Natural killer cell (primary cell): Measurements from ENCODE around the gene HOXB1. TPM values are rescaled to one million over a fixed set of nuclear protein-coding genes. Genes with fewer than 3 reads are reported as not detected.

Experiments
- ATAC-seq, 3 donors: fragments of 150-1000 bp in 2 of 3; fragments of 200-7000 bp in 1 of 3; cut with Tn5 transposase; 1 replicate in 1 of 3; 2 replicates in 2 of 3; pipeline ENCODE4 v1.10.0; 2021; ENCODE audit warnings: mild to moderate bottlenecking in 2 of 3, moderate library complexity in 2 of 3
- DNase-seq, 2 donors: peaks; one replicate each; pipeline versions ENCODE4 v3.0.0 to v3.0.0-alpha.2; 2013 to 2021; ENCODE audit warnings: mixed read lengths in 1 of 2
- H3K27ac ChIP-seq: one replicate; pipeline ENCODE4 v1.5.1; 2013; ENCODE audit warnings: mild to moderate bottlenecking, low read length
- H3K27me3 ChIP-seq: one replicate; pipeline ENCODE4 v1.6.1; 2013; ENCODE audit warnings: low read length; ENCODE audit not compliant: control insufficient read depth, insufficient read depth
- H3K36me3 ChIP-seq: one replicate; pipeline ENCODE4 v1.6.1; 2013; ENCODE audit warnings: low read length; ENCODE audit not compliant: control insufficient read depth, insufficient read depth
- H3K4me1 ChIP-seq: one replicate; pipeline ENCODE4 v1.6.1; 2013; ENCODE audit warnings: low read length; ENCODE audit not compliant: control insufficient read depth, insufficient read depth
- H3K4me3 ChIP-seq: one replicate; pipeline ENCODE4 v1.5.1; 2013; ENCODE audit warnings: low read length
- H3K9me3 ChIP-seq: one replicate; pipeline ENCODE4 v1.6.1; 2013; ENCODE audit warnings: low read length; ENCODE audit not compliant: control insufficient read depth, insufficient read depth
- H3K27ac Mint-ChIP-seq, 2 donors: one replicate each; pipeline ENCODE4 v1.8.0; 2022; ENCODE audit warnings: mild to moderate bottlenecking in 2 of 2, mixed read lengths in 2 of 2, moderate library complexity in 1 of 2
- H3K27me3 Mint-ChIP-seq, 2 donors: one replicate each; pipeline ENCODE4 v1.8.0; 2022; ENCODE audit warnings: low read depth in 2 of 2, mixed read lengths in 2 of 2
- H3K36me3 Mint-ChIP-seq: one replicate; pipeline ENCODE4 v1.8.0; 2022; ENCODE audit warnings: mixed read lengths
- H3K4me1 Mint-ChIP-seq, 2 donors: one replicate each; pipeline ENCODE4 v1.8.0; 2022; ENCODE audit warnings: mixed read lengths in 2 of 2
- H3K4me3 Mint-ChIP-seq: one replicate; pipeline ENCODE4 v1.8.0; 2022; ENCODE audit warnings: mild to moderate bottlenecking, moderate library complexity, mixed read lengths
- H3K9me3 Mint-ChIP-seq, 2 donors: one replicate each; pipeline ENCODE4 v1.8.0; 2022; ENCODE audit warnings: mixed read lengths in 2 of 2
- CTCF ChIP-seq: fragments of 200-600 bp; IDR thresholded peaks from one replicate; pipeline ENCODE4 v1.8.0; 2022; ENCODE audit warnings: antibody characterized with exemption
- WGBS: methylation state at CpG from one replicate; pipeline ENCODE4 v1.1.7; 2013; ENCODE audit warnings: missing lambda C conversion rate; ENCODE audit not compliant: insufficient coverage; 5-methylcytosine and 5-hydroxymethylcytosine counted together
- intact Hi-C: fragments of 100-400 bp; cut with micrococcal nuclease; formaldehyde crosslinking; loops from one replicate; pipeline ENCODE4 v1.14.2; 2022
- total RNA-seq, 4 donors: library from RNA; stranded (reverse); fragments of 120-200 nt in 1 of 4; gene quantifications; one replicate each; pipeline versions ENCODE4 v1.2.3 to v1.2.4, GENCODE V29; 2013 to 2022

HOXB1 gene
- total RNA-seq, 3 donors from 2014 or later (not counting 1 experiment from before 2014, with no cell fraction given): not detected

DNA sequence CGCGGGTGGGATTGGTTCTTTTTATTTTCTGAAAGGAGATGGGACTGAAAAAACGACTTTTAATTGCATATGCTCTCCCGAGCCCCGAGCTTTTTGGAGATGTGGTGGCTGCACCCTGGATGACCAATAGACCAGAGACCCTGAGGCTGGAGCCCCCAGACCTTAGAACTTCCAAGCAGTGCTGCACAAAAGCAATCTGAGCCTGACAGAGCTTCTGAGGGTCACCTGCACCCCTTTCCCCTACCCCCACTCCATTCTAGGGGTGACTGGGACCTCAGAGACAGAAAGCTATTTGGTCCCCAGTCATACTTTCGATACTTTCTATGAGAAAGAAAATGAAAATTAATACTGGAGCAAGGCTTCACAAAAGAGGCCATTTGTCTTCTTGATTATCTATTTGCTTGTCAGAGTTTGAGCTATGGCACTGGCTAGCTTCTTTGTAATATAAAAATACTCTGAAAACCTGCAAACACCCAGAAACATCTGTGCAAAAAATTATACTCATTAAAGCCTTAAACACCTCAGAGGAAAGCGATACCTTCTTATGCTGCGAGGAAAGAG lies 43.8 kb upstream of the HOXB1 start:
- intact Hi-C loops: no loop called here
- no peak overlapping the region for H3K4me3 ChIP-seq
- H3K4me3 Mint-ChIP-seq: peak overlapping the region; percentile 25

DNA sequence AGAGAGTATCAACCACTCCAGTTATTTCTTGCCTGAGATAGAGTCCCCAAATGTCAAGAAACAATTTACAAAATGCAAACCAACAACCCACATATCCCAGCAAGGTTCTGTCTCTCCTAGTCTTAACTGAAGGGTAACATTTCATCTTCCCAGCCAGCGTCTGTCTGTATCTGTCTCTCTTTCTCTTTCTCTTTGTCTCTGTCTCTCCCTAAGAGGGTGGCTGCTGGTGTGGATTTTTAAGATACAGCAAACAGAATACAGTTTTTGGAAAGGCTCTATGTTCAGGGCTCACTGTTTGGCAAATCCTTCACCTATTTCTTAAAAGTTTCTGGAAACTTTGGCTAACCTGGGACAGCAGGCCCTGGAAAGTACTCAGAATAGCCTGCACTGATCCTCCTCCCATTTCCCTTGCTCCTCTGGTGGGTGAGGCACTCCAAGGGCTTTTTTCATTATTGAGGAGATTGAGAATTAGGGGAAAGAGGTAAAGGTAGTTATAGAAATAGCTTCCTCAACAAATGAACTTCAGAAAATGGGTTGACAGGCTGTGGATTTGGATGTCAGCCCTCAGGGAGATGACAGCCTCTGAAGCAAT lies 41.1 kb upstream of the HOXB1 start:
- H3K27ac ChIP-seq: no peak overlapping the region
- ATAC-seq (no peak), DNase-seq (no peak)
- Mint-ChIP-seq H3K4me3 (no peak overlapping the region), H3K27me3 (peaks cover 0 to 10% of the 10 kb centered on the region in 2 donors), H3K27ac (no peak overlapping the region), H3K9me3 (no peaks in the 10 kb centered on the region), H3K4me1 (peaks cover 21 to 36% of the 10 kb centered on the region in 2 donors), H3K36me3 (no peaks in the 10 kb centered on the region)
- no peak overlapping the region for H3K4me3 ChIP-seq
- TF ChIP-seq CTCF: no peak
- intact Hi-C loops: no loop called here
- no peaks in the 10 kb centered on the region for H3K36me3 ChIP-seq
- H3K27me3 ChIP-seq: no peaks in the 10 kb centered on the region
- H3K9me3 ChIP-seq: no peaks in the 10 kb centered on the region
- H3K4me1 ChIP-seq: peaks cover 32% of the 10 kb centered on the region
- no CpG with 5 or more reads among the region's 1 CpG for WGBS

More for the DNA sequence above, 43.8 kb upstream of the HOXB1 start:
- Mint-ChIP-seq H3K9me3 (no peaks in the 10 kb centered on the region), H3K27ac (no peak overlapping the region), H3K27me3 (peaks cover 8 to 10% of the 10 kb centered on the region in 2 donors), H3K36me3 (no peaks in the 10 kb centered on the region), H3K4me1 (peaks cover 34 to 57% of the 10 kb centered on the region in 2 donors)
- Histone ChIP-seq H3K4me1 (peaks cover 49% of the 10 kb centered on the region), H3K27ac (no peak overlapping the region), H3K36me3 (no peaks in the 10 kb centered on the region), H3K27me3 (peaks cover 6% of the 10 kb centered on the region), H3K9me3 (no peaks in the 10 kb centered on the region)
- ATAC-seq: no peak
- no peak for DNase-seq
- no peak for TF ChIP-seq CTCF
- WGBS: 94% methylated on average over 8 of the region's 8 CpGs

- Mint-ChIP-seq H3K4me3 (no peak overlapping the region), H3K4me1 (peaks cover 21 to 34% of the 10 kb centered on the region in 2 donors), H3K9me3 (no peaks in the 10 kb centered on the region), H3K27ac (no peak overlapping the region), H3K36me3 (no peaks in the 10 kb centered on the region), H3K27me3 (peaks cover 0 to 10% of the 10 kb centered on the region in 2 donors)
- ATAC-seq (no peak), DNase-seq (no peak)
- Histone ChIP-seq H3K36me3 (no peaks in the 10 kb centered on the region), H3K4me1 (peaks cover 26% of the 10 kb centered on the region), H3K27ac (no peak overlapping the region), H3K9me3 (no peaks in the 10 kb centered on the region), H3K4me3 (no peak overlapping the region), H3K27me3 (no peaks in the 10 kb centered on the region)
- no peak for TF ChIP-seq CTCF
- 83% methylated on average over 25 of the region's 26 CpGs for WGBS
- intact Hi-C loops: no loop called here
These were observed 40.4 kb upstream of the HOXB1 start for GRCh38 chr17:48571024-48571818.
